ENCODE measurements around the gene HSPA1A. TPM values are rescaled to one million over a fixed set of nuclear protein-coding genes. Genes with fewer than 3 reads are reported as not detected.
"Not testable (repeated sequence)": the region's sequence is repeated elsewhere in the genome, so short reads cannot be mapped to it uniquely, and the experiment has no call there.

HSPA1A gene
- total RNA-seq, 1 donor from 2014 or later, result 116 TPM

- H3K4me3 ChIP-seq (ENCODE audit: low read depth, low read length), result peak overlapping the region; percentile 46
- no peak for DNase-seq (ENCODE audit: low read depth)
- TF ChIP-seq CTCF (conservative IDR thresholded peaks at IDR 0.05; ENCODE audit: low read depth, low read length), result no peak
Observed at GRCh38 chr6:31792761-31793171, 22.6 kb upstream of the HSPA1A start.

GRCh38 chr6:31793927-31794245 is 21.5 kb upstream of the HSPA1A start:
- not testable (repeated sequence) for DNase-seq (ENCODE audit: low read depth)
- peak overlapping the region; percentile 84 for H3K4me3 ChIP-seq (ENCODE audit: low read depth, low read length)

- H3K4me3 ChIP-seq (ENCODE audit: low read depth, low read length), result peak overlapping the region; percentile 84
- no peak for TF ChIP-seq CTCF (conservative IDR thresholded peaks at IDR 0.05; ENCODE audit: low read depth, low read length)
- DNase-seq (ENCODE audit: low read depth), result no peak
Observed at GRCh38 chr6:31794294-31794865, 21.0 kb upstream of the HSPA1A start.

GRCh38 chr6:31794866-31795615 is 20.3 kb upstream of the HSPA1A start:
- TF ChIP-seq CTCF (conservative IDR thresholded peaks at IDR 0.05; ENCODE audit: low read depth, low read length), result no peak
- no peak for DNase-seq (ENCODE audit: low read depth)
- H3K4me3 ChIP-seq (ENCODE audit: low read depth, low read length), result peak overlapping the region; percentile 84

GRCh38 chr6:31795616-31796298 is 19.6 kb upstream of the HSPA1A start, which contains the start of gene VARS1:
VARS1 (minus strand) TSS chr6:31795752; CDS start chr6:31795217, 535 bp downstream.
- peak; percentile 65 for TF ChIP-seq CTCF (conservative IDR thresholded peaks at IDR 0.05; ENCODE audit: low read depth, low read length)
- DNase-seq (ENCODE audit: low read depth), result no peak
- peak within 1 kb of the TSS; percentile 84 for H3K4me3 ChIP-seq (ENCODE audit: low read depth, low read length)

- H3K4me3 ChIP-seq (ENCODE audit: low read depth, low read length), result no peak overlapping the region
- no peak for TF ChIP-seq CTCF (conservative IDR thresholded peaks at IDR 0.05; ENCODE audit: low read depth, low read length)
- no peak for DNase-seq (ENCODE audit: low read depth)
Observed at GRCh38 chr6:31796993-31797385, 18.4 kb upstream of the HSPA1A start.

GRCh38 chr6:31797588-31797987 is 17.8 kb upstream of the HSPA1A start:
- no peak for TF ChIP-seq CTCF (conservative IDR thresholded peaks at IDR 0.05; ENCODE audit: low read depth, low read length)
- no peak overlapping the region for H3K4me3 ChIP-seq (ENCODE audit: low read depth, low read length)
- no peak for DNase-seq (ENCODE audit: low read depth)

All from epithelial cell of proximal tubule (primary cell).